AG10803 (cell line): ENCODE results near the gene KRTAP5-3.
"Not testable (repeated sequence)": the region's sequence is repeated elsewhere in the genome, so short reads cannot be mapped to it uniquely, and the experiment has no call there.

Source experiments
- DNase-seq: peaks from one replicate; pipeline ENCODE4 v3.0.0; 2010; ENCODE audit warnings: low read depth
- H3K4me3 ChIP-seq: 2 replicates; pipeline ENCODE4 v1.5.1; 2011; ENCODE audit warnings: mild to moderate bottlenecking, low read length, control low read depth
- TF ChIP-seq, protein P1 (sequence below): conservative IDR thresholded peaks from 2 replicates; pipeline ENCODE4 v1.5.1; 2011; ENCODE audit warnings: mild to moderate bottlenecking, low read length, control low read depth, inconsistent platforms

KRTAP5-3 gene

DNA sequence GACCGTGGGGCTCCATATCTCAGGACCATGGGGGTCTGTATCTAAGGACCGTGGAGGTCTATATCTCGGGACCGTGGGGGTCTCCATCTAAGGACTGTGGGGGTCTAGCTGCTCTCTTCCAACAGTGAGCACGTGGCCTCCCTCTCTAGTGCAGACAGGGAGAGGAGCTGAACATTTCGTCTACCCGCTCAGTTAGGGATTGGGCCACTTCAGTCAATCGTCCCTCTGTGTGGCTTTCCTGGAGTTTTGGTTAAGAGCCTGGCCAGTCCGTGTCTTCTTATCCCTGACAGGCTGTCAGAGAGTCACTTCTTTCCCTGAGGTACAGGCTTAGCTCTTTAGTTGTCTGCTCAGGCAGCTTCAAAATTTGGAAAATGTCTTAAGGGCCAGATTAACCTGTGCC lies 26.3 kb downstream of the KRTAP5-3 start:
- TF ChIP-seq, protein P1, sequence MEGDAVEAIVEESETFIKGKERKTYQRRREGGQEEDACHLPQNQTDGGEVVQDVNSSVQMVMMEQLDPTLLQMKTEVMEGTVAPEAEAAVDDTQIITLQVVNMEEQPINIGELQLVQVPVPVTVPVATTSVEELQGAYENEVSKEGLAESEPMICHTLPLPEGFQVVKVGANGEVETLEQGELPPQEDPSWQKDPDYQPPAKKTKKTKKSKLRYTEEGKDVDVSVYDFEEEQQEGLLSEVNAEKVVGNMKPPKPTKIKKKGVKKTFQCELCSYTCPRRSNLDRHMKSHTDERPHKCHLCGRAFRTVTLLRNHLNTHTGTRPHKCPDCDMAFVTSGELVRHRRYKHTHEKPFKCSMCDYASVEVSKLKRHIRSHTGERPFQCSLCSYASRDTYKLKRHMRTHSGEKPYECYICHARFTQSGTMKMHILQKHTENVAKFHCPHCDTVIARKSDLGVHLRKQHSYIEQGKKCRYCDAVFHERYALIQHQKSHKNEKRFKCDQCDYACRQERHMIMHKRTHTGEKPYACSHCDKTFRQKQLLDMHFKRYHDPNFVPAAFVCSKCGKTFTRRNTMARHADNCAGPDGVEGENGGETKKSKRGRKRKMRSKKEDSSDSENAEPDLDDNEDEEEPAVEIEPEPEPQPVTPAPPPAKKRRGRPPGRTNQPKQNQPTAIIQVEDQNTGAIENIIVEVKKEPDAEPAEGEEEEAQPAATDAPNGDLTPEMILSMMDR: no peak
- no peak for DNase-seq

DNA sequence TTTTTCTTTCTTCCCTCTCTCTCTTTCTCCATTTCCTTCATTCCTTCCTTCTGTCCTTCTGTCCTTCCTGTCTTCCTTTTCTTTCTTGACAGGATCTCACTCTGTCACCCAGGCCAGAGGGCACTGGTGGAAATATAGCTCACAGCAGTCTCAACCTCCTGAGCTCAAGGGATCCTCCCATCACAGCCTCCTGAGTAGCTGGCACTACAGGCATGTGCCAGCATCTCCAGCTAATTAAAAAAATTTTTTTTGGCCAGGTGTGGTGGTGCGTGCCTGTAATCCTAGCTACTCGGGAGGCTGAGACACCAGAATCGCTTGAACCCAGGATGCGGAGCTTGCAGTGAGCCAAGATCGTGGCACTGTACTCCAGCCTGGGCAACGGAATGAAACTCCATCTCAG lies 31.4 kb downstream of the KRTAP5-3 start:
- TF ChIP-seq, protein P1: no peak

More for the DNA sequence above, 26.3 kb downstream of the KRTAP5-3 start:
- H3K4me3 ChIP-seq: no peak overlapping the region

DNA sequence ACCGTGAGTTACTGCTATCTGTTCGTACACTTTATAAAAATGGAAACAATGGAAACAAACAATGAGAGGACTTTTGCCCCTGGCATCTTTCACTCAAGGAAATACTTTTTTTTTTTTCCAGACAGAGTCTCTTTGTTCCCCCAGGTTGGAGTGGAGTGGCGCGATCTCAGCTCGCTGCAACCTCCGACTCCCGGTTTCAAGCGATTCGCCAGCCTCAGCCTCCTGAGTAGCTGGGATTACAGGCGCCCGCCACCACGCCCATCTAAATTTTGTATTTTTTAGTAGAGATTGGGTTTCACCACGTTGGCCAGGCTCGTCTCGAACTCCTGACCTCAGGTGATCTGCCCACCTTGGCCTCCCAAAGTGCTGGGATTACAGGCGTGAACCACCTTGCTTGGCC lies 32.5 kb downstream of the KRTAP5-3 start:
- not testable (repeated sequence) for H3K4me3 ChIP-seq, DNase-seq

More for the DNA sequence above, 31.4 kb downstream of the KRTAP5-3 start:
- H3K4me3 ChIP-seq: no peak overlapping the region
- DNase-seq: no peak

- H3K4me3 ChIP-seq: no peak overlapping the region
These were observed 33.4 kb downstream of the KRTAP5-3 start for GRCh38 chr11:1574933-1575242.

DNA sequence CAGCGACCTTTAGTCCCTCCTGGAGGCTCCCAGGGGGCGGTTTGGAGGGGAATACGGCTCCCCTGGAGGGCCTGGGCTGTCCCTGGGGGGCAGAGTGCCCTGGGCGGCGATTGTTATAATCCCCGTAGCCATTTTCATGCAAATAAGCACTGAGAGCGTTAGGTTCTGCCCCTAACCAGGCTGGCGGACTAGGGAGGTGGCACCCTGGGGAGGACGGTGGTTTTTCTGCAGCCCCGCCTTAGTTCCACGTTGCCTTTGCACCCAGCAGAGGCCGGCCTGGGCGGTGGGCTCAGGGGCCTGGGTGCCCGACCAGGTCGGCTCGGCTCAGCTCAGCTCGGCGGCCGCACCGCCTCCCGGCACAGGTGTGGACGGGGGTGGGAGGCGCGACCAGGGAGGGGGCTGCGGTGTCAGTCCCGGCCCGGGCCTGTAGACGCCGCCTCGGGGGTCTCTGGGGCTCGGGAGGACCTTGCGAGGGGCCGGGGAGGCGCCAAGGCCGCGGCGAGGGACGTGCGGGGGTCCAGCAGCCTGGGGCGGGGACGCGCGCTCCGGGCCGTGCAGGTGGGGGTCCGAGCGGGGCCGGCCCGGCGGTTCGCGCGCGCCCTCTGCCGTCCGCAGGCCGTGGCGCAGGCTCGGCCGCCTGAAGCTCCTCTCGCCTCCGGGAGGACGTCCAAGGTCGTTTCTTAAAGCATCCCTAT lies 33.9 kb downstream of the KRTAP5-3 start:
- no peak overlapping the region for H3K4me3 ChIP-seq

More at GRCh38 chr11:1574933-1575242, 33.4 kb downstream of the KRTAP5-3 start:
- TF ChIP-seq, protein P1: no peak
- DNase-seq: no peak

GRCh38 chr11:1573903-1574237 lies 34.4 kb downstream of the KRTAP5-3 start:
- no peak for DNase-seq
- TF ChIP-seq, protein P1: no peak
- H3K4me3 ChIP-seq: no peak overlapping the region

More for the DNA sequence above, 33.9 kb downstream of the KRTAP5-3 start:
- DNase-seq: peak; percentile 37
- TF ChIP-seq, protein P1: peak; percentile 50

DNA sequence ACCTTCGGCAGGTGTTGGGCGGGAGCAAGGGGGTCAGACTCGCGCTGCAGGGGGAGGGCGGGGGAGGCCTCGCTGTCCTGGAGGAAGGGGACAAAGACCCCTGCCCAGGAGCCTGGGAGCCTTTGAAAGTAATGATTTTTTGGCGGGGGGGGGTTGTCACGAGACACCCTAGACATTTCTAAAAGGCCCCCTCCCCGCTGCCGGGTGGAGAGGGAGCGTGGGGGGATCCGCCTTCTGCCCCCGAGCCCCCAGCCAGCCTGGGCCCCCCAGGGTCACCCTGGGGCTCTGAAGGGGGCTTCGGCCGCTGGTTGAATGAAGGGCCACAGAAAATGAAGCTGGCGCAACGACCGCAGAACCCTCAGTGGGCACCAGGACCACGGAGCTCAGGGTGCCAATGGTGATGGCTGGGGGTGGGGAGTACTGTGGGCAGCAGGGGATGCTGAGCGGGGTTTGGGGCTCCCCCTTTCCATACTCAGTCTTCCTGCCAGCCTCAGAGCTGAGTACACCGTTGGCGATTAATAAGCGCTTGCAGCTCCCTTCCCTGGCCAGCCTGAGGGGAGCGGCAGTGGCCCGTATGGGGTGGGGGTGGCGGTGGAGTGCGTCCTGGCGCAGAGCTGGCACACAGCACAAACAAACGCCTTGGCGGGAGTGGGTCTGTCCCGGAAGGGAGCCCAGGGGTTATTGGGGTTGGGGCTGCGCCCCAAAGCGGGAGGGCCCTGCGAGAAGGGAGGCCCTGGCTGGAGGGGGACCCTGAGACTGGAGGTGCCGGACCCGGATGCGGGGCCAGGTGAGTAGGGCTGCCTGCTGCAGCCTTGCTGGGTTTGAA lies 35.0 kb downstream of the KRTAP5-3 start:
- H3K4me3 ChIP-seq: no peak overlapping the region
- DNase-seq: no peak
- TF ChIP-seq, protein P1: no peak
